Fibroblast of lung (primary cell): Measurements from ENCODE around the gene NOC4L. TPM values are rescaled to one million over a fixed set of nuclear protein-coding genes. Genes with fewer than 3 reads are reported as not detected.

Experiments
- DNase-seq, 2 donors: peaks; one replicate each; pipeline versions ENCODE4 v3.0.0 to v3.0.0-alpha.2; 2010; ENCODE audit warnings: low read depth in 2 of 2
- H2AFZ ChIP-seq: 2 replicates; pipeline ENCODE4 v1.5.1; 2012; ENCODE audit warnings: low read length, control low read depth, inconsistent platforms
- H3K27ac ChIP-seq: 2 replicates; pipeline ENCODE4 v1.5.1; 2011; ENCODE audit warnings: low read length, control low read depth; ENCODE audit not compliant: insufficient read depth
- H3K27me3 ChIP-seq: 2 replicates; pipeline ENCODE4 v1.5.1; 2011; ENCODE audit warnings: mild to moderate bottlenecking, low read length; ENCODE audit not compliant: control insufficient read depth, insufficient read depth
- H3K36me3 ChIP-seq: 2 replicates; pipeline ENCODE4 v1.5.1; 2011; ENCODE audit warnings: low read length; ENCODE audit not compliant: control insufficient read depth, insufficient read depth
- H3K4me1 ChIP-seq: 2 replicates; pipeline ENCODE4 v1.5.1; 2011; ENCODE audit warnings: low read length; ENCODE audit not compliant: control insufficient read depth, insufficient read depth; ENCODE audit errors: extremely low read depth
- H3K4me2 ChIP-seq: 2 replicates; pipeline ENCODE4 v1.5.1; 2011; ENCODE audit warnings: low read length, control low read depth; ENCODE audit not compliant: insufficient read depth; ENCODE audit errors: extremely low read depth
- H3K4me3 ChIP-seq, 4 experiments: fragments of 200-600 bp in 1 of 4; sonication (generic) in 1 of 4; replicated peaks in 1 of 4; 2 replicates each; pipeline ENCODE4 v1.5.1; 2011 to 2016; ENCODE audit warnings: low read length in 4 of 4, low read depth in 3 of 4, mild to moderate bottlenecking in 3 of 4, control low read depth in 2 of 4, inconsistent platforms in 1 of 4, mixed read lengths in 1 of 4; ENCODE audit not compliant: insufficient read depth in 1 of 4; ENCODE audit errors: control extremely low read depth in 1 of 4
- H3K79me2 ChIP-seq: 2 replicates; pipeline ENCODE4 v1.5.1; 2012; ENCODE audit warnings: mild to moderate bottlenecking, low read length, inconsistent platforms; ENCODE audit not compliant: control insufficient read depth, insufficient read depth
- H3K9ac ChIP-seq: 2 replicates; pipeline ENCODE4 v1.5.1; 2011; ENCODE audit warnings: mild to moderate bottlenecking, low read length, control low read depth; ENCODE audit not compliant: insufficient read depth
- H3K9me3 ChIP-seq: 2 replicates; pipeline ENCODE4 v1.5.1; 2012; ENCODE audit warnings: low read depth, low read length; ENCODE audit not compliant: control insufficient read depth, insufficient read depth
- H4K20me1 ChIP-seq: 2 replicates; pipeline ENCODE4 v1.5.1; 2011; ENCODE audit warnings: low read length; ENCODE audit not compliant: control insufficient read depth, insufficient read depth; ENCODE audit errors: extremely low read depth
- EZH2 ChIP-seq: IDR thresholded peaks from 2 replicates; pipeline ENCODE4 v1.5.1; 2012; ENCODE audit warnings: low read length, control low read depth, mild to moderate bottlenecking; ENCODE audit errors: missing control alignments
- polyA plus RNA-seq, 2 donors: library from polyadenylated mRNA; depleted of rRNA in 1 of 2; stranded (reverse) in 1 of 2; unstranded in 1 of 2; fragments of >200 nt; gene quantifications; 2 replicates each; pipeline ENCODE4 v1.2.1, GENCODE V29; 2011 to 2012; ENCODE audit warnings: missing spikeins in 1 of 2
- total RNA-seq: library from RNA; depleted of rRNA; stranded (reverse); fragments of >200 nt; gene quantifications from 2 replicates; pipeline ENCODE4 v1.2.1, GENCODE V29; 2014
- TF ChIP-seq, protein P1 (sequence below), 2 donors: IDR thresholded peaks in 1 of 2; conservative IDR thresholded peaks in 1 of 2; 1 replicate in 1 of 2; 2 replicates in 1 of 2; pipeline ENCODE4 v1.5.1; 2011 to 2012; ENCODE audit warnings: low read length in 2 of 2, control low read depth in 1 of 2, inconsistent platforms in 1 of 2, low read depth in 1 of 2, mild to moderate bottlenecking in 1 of 2

NOC4L gene
- total and polyA plus RNA-seq, 2 donors (not counting 1 experiment from before 2014, with no cell fraction given), result 3.0 to 6.8 TPM

DNA sequence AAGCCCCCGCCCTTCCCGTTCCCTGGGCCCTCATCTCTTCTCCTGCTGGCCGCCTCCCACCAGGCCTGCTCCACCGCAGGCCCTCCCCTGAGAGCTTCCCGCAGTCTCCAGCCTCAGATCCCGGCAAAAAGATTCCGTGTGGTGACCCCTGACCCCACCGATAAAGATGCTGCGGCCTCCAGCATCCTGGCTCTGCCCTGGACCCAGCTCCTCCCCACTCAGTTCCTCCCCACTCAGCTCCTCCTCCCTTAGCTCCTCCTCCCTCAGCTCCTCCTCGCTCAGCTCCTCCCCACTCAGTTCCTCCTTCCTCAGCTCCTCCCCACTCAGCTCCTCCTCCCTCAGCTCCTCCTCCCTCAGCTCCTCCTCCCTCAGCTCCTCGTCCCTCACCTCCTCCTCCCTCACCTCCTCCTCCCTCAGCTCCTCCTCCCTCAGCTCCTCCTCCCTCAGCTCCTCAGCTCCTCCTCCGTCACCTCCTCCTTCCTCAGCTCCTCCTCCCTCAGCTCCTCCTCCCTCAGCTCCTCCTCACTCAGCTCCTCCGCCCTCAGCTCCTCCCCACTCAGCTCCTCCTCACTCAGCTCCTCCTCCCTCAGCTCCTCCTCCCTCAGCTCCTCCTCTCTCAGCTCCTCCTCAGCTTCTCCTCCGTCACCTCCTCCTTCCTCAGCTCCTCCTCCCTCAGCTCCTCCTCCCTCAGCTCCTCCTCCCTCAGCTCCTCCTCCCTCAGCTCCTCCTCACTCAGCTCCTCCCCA lies 17.0 kb downstream of the NOC4L start:
- peaks cover 9% of the 10 kb centered on the region for H3K9me3 ChIP-seq
- H3K27me3 ChIP-seq, result no peaks in the 10 kb centered on the region
- no peak overlapping the region for H3K4me2 ChIP-seq
- H2AFZ ChIP-seq, result no peak overlapping the region
- DNase-seq, result peak in 1 of 2 donors; percentile 48
- H3K27ac ChIP-seq, result no peak overlapping the region
- no peak overlapping the region for H3K9ac ChIP-seq
- H4K20me1 ChIP-seq, result no peaks in the 10 kb centered on the region
- TF ChIP-seq, protein P1, sequence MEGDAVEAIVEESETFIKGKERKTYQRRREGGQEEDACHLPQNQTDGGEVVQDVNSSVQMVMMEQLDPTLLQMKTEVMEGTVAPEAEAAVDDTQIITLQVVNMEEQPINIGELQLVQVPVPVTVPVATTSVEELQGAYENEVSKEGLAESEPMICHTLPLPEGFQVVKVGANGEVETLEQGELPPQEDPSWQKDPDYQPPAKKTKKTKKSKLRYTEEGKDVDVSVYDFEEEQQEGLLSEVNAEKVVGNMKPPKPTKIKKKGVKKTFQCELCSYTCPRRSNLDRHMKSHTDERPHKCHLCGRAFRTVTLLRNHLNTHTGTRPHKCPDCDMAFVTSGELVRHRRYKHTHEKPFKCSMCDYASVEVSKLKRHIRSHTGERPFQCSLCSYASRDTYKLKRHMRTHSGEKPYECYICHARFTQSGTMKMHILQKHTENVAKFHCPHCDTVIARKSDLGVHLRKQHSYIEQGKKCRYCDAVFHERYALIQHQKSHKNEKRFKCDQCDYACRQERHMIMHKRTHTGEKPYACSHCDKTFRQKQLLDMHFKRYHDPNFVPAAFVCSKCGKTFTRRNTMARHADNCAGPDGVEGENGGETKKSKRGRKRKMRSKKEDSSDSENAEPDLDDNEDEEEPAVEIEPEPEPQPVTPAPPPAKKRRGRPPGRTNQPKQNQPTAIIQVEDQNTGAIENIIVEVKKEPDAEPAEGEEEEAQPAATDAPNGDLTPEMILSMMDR (conservative IDR thresholded peaks at IDR 0.05 in 1 of 2, IDR thresholded peaks at IDR 0.05 in 1 of 2; ENCODE audit: low read depth in 1 of 2, low read length in 2 of 2), result no peak
- TF ChIP-seq EZH2, result no peak
- no peaks in the 10 kb centered on the region for H3K79me2 ChIP-seq
- no peak overlapping the region for H3K4me3 ChIP-seq
- peaks cover 9% of the 10 kb centered on the region for H3K4me1 ChIP-seq
- peaks cover 10% of the 10 kb centered on the region for H3K36me3 ChIP-seq

- Histone ChIP-seq H3K27me3 (no peaks in the 10 kb centered on the region), H3K9me3 (peaks cover 2% of the 10 kb centered on the region), H3K79me2 (no peaks in the 10 kb centered on the region), H4K20me1 (no peaks in the 10 kb centered on the region), H3K36me3 (peaks cover 6% of the 10 kb centered on the region), H3K4me3 (no peak overlapping the region), H3K9ac (no peak overlapping the region), H3K27ac (no peak overlapping the region), H2AFZ (no peak overlapping the region), H3K4me1 (peaks cover 9% of the 10 kb centered on the region), H3K4me2 (peak overlapping the region; percentile 45)
- no peak for TF ChIP-seq EZH2
- TF ChIP-seq, protein P1 (conservative IDR thresholded peaks at IDR 0.05 in 1 of 2, IDR thresholded peaks at IDR 0.05 in 1 of 2; ENCODE audit: low read depth in 1 of 2, low read length in 2 of 2), result no peak
- DNase-seq, result no peak
Observed at GRCh38 chr12:132161796-132162507, 17.7 kb downstream of the NOC4L start.

DNA sequence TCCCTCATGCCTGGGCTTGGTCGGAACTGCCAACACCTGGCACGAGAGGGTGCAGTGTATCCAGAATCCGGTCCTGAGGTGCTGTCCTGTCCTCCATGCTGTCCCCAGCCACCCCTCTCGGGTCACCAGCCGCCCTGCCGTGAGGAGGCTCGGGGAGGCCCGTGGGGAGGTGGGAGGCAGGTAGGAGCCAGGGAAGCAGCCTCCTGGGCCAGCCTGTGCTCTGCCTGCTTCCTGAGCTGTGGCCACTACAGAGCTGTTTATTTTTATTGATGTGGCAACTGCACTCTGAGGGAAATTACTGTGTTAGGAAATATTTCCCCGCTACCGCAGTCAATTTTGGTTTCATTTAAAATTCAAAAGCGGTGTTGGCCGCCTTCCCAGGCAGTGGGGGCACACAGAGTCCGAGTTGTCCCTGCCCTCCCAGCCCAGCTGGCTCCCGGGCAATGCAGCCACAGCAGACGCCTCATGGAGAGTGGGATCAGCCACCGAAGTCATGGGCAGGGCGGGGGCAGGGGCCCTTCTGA lies 18.3 kb downstream of the NOC4L start:
- H3K27me3 ChIP-seq, result no peaks in the 10 kb centered on the region
- no peak overlapping the region for H3K9ac ChIP-seq
- H3K4me2 ChIP-seq, result peak overlapping the region; percentile 45
- TF ChIP-seq, protein P1 (conservative IDR thresholded peaks at IDR 0.05 in 1 of 2, IDR thresholded peaks at IDR 0.05 in 1 of 2; ENCODE audit: low read depth in 1 of 2, low read length in 2 of 2), result no peak
- no peak for TF ChIP-seq EZH2
- peaks cover 9% of the 10 kb centered on the region for H3K4me1 ChIP-seq
- no peak overlapping the region for H3K27ac ChIP-seq
- peak overlapping the region in 1 of 4 experiments; percentile 10 for H3K4me3 ChIP-seq
- peak; percentile 84 to 85 for DNase-seq
- no peaks in the 10 kb centered on the region for H4K20me1 ChIP-seq
- H3K9me3 ChIP-seq, result peaks cover 2% of the 10 kb centered on the region
- peaks cover 5% of the 10 kb centered on the region for H3K36me3 ChIP-seq
- no peaks in the 10 kb centered on the region for H3K79me2 ChIP-seq
- H2AFZ ChIP-seq, result no peak overlapping the region
